Endodermal cell (in vitro differentiated cells): ENCODE data around the gene HSF2. TPM values are rescaled to one million over a fixed set of nuclear protein-coding genes. Genes with fewer than 3 reads are reported as not detected.

ENCODE experiments used
- DNase-seq: peaks from one replicate; pipeline ENCODE4 v3.0.0-alpha.2; 2017
- H3K27ac ChIP-seq: 2 replicates; pipeline ENCODE4 v1.5.1; 2013; ENCODE audit warnings: mild to moderate bottlenecking, low read depth, low read length, moderate library complexity
- H3K27me3 ChIP-seq: 2 replicates; pipeline ENCODE4 v1.6.1; 2013; ENCODE audit warnings: mild to moderate bottlenecking, low read length, moderate library complexity; ENCODE audit not compliant: insufficient read depth, control insufficient read depth, poor library complexity, severe bottlenecking
- H3K36me3 ChIP-seq: 2 replicates; pipeline ENCODE4 v1.7.0; 2013; ENCODE audit warnings: mild to moderate bottlenecking, low read length, moderate library complexity; ENCODE audit not compliant: control insufficient read depth, insufficient read depth
- H3K4me1 ChIP-seq: one replicate; pipeline ENCODE4 v1.7.0; 2013; ENCODE audit warnings: low read length; ENCODE audit not compliant: control insufficient read depth, insufficient read depth
- H3K4me3 ChIP-seq: 2 replicates; pipeline ENCODE4 v1.5.1; 2013; ENCODE audit warnings: mild to moderate bottlenecking, low read length, moderate library complexity
- H3K9ac ChIP-seq: 2 replicates; pipeline ENCODE4 v1.6.1; 2013; ENCODE audit warnings: mild to moderate bottlenecking, low read length, moderate library complexity; ENCODE audit not compliant: poor library complexity, severe bottlenecking; ENCODE audit errors: extremely low read depth
- H3K9me3 ChIP-seq: 2 replicates; pipeline ENCODE4 v1.6.1; 2013; ENCODE audit warnings: mild to moderate bottlenecking, low read length, moderate library complexity; ENCODE audit not compliant: control insufficient read depth
- H3K27ac Mint-ChIP-seq: 2 replicates; pipeline ENCODE4 v1.8.0; 2020; ENCODE audit warnings: mixed read lengths
- H3K27me3 Mint-ChIP-seq: 2 replicates; pipeline ENCODE4 v1.8.0; 2021; ENCODE audit warnings: mild to moderate bottlenecking, mixed read lengths; ENCODE audit not compliant: insufficient read depth
- H3K36me3 Mint-ChIP-seq: 2 replicates; pipeline ENCODE4 v1.8.0; 2020; ENCODE audit warnings: low read depth, mixed read lengths
- H3K4me1 Mint-ChIP-seq: 2 replicates; pipeline ENCODE4 v1.8.0; 2020; ENCODE audit warnings: mixed read lengths
- H3K4me3 Mint-ChIP-seq: 2 replicates; pipeline ENCODE4 v1.8.0; 2020; ENCODE audit warnings: mild to moderate bottlenecking, moderate library complexity, mixed read lengths
- H3K9me3 Mint-ChIP-seq: 2 replicates; pipeline ENCODE4 v1.8.0; 2020; ENCODE audit warnings: mild to moderate bottlenecking, mixed read lengths
- CTCF ChIP-seq: fragments of 200-600 bp; sonication (generic); conservative IDR thresholded peaks from 2 replicates; pipeline ENCODE4 v1.5.0; 2021; ENCODE audit warnings: antibody characterized with exemption, mild to moderate bottlenecking
- WGBS, 2 experiments: methylation state at CpG; one replicate each; pipeline versions ENCODE4 v1.1.5 to v1.1.7; 2013; ENCODE audit warnings: missing lambda C conversion rate in 2 of 2, mixed read lengths in 1 of 2; ENCODE audit not compliant: insufficient coverage in 1 of 2, insufficient read length in 1 of 2; 5-methylcytosine and 5-hydroxymethylcytosine counted together
- long read RNA-seq, 4 experiments: library from polyadenylated mRNA in 2 of 4; library from RNA in 1 of 4; library from capped mRNA in 1 of 4; stranded (forward) in 3 of 4; unstranded in 1 of 4; transcript quantifications; one replicate each; pipeline ENCODE4 v2.0.0, GENCODE V29; 2020 to 2021; ENCODE audit warnings: inconsistent platforms in 1 of 4
- polyA plus RNA-seq, 2 experiments: library from polyadenylated mRNA; stranded (reverse); fragments of 50-300 nt; gene quantifications; one replicate each; pipeline ENCODE4 v1.2.3, GENCODE V29; 2013
- total RNA-seq, 2 donors: library from RNA; stranded (reverse); fragmentation: NEBNext Ultra II Directional in 1 of 2; extraction: Animal tissue kit (Norgen Biotek cat#: 25700) in 1 of 2; gene quantifications; 2 replicates in 1 of 2; 3 replicates in 1 of 2; pipeline ENCODE4 v1.2.1, GENCODE V29; 2021

The HSF2 gene, protein sequence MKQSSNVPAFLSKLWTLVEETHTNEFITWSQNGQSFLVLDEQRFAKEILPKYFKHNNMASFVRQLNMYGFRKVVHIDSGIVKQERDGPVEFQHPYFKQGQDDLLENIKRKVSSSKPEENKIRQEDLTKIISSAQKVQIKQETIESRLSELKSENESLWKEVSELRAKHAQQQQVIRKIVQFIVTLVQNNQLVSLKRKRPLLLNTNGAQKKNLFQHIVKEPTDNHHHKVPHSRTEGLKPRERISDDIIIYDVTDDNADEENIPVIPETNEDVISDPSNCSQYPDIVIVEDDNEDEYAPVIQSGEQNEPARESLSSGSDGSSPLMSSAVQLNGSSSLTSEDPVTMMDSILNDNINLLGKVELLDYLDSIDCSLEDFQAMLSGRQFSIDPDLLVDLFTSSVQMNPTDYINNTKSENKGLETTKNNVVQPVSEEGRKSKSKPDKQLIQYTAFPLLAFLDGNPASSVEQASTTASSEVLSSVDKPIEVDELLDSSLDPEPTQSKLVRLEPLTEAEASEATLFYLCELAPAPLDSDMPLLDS
- 10 to 100 TPM; 21.0 to 34.2 TPM for total RNA-seq
- 43.1 TPM for polyA plus RNA-seq (2013, experiment 1 of 2)
- 41.2 TPM for polyA plus RNA-seq (2013, experiment 2 of 2)
- long read RNA-seq, experiment 1, partial matches to known transcripts, result 10 of 21 reads
- long read RNA-seq, experiment 1, other reads (novel, unspliced or antisense), result 4 of 21 reads
- long read RNA-seq, experiment 2, transcript HSF2-201 (13 exons, 2,549 nt), result minor isoform, 22 of 77 reads
- long read RNA-seq, experiment 2, transcript HSF2-202 (12 exons, 2,643 nt), result major isoform, 45 of 77 reads
- long read RNA-seq, experiment 2, partial matches to known transcripts, result 6 of 77 reads
- long read RNA-seq, experiment 2, other reads (novel, unspliced or antisense), result 4 of 77 reads
- long read RNA-seq, experiment 3, transcript HSF2-202 (12 exons, 2,643 nt), result major isoform, 95 of 141 reads
- long read RNA-seq, experiment 3, transcript HSF2-201 (13 exons, 2,549 nt), result minor isoform, 36 of 141 reads
- long read RNA-seq, experiment 3, partial matches to known transcripts, result 4 of 141 reads
- long read RNA-seq, experiment 3, other reads (novel, unspliced or antisense), result 6 of 141 reads
- long read RNA-seq, experiment 4, transcript HSF2-202 (12 exons, 2,643 nt), result major isoform, 55 of 99 reads
- long read RNA-seq, experiment 4, transcript HSF2-201 (13 exons, 2,549 nt), result minor isoform, 38 of 99 reads
- long read RNA-seq, experiment 4, partial matches to known transcripts, result 4 of 99 reads
- long read RNA-seq, experiment 4, other reads (novel, unspliced or antisense), result 2 of 99 reads

GRCh38 chr6:122399348-122400120 is at the start of gene HSF2:
TSS of gene HSF2 (plus strand) at chr6:122399652. CDS start at chr6:122399738, 86 bp downstream.
- peak within 1 kb of the TSS; percentile 95 for H3K27ac Mint-ChIP-seq
- whole genome bisulfite sequencing, 2 experiments, result 0 to 1% methylated on average over 27 to 82 of the region's 82 CpGs
- H3K9me3 Mint-ChIP-seq, result no peaks in the 10 kb centered on the region
- Histone ChIP-seq H3K4me3 (peak within 1 kb of the TSS; percentile 91), H3K9me3 (no peaks in the 10 kb centered on the region), H3K27me3 (peaks cover 38% of the 10 kb centered on the region), H3K36me3 (no peaks in the 10 kb centered on the region), H3K27ac (peak within 1 kb of the TSS; percentile 85), H3K4me1 (no peaks in the 10 kb centered on the region), H3K9ac (peak within 1 kb of the TSS; percentile 89)
- peak; percentile 53 for TF ChIP-seq CTCF
- peaks cover 14% of the 10 kb centered on the region for H3K4me1 Mint-ChIP-seq
- no peaks in the 10 kb centered on the region for H3K36me3 Mint-ChIP-seq
- DNase-seq, result peak; percentile 99
- peak within 1 kb of the TSS; percentile 82 for H3K4me3 Mint-ChIP-seq
- H3K27me3 Mint-ChIP-seq, result peaks cover 38% of the 10 kb centered on the region

DNA sequence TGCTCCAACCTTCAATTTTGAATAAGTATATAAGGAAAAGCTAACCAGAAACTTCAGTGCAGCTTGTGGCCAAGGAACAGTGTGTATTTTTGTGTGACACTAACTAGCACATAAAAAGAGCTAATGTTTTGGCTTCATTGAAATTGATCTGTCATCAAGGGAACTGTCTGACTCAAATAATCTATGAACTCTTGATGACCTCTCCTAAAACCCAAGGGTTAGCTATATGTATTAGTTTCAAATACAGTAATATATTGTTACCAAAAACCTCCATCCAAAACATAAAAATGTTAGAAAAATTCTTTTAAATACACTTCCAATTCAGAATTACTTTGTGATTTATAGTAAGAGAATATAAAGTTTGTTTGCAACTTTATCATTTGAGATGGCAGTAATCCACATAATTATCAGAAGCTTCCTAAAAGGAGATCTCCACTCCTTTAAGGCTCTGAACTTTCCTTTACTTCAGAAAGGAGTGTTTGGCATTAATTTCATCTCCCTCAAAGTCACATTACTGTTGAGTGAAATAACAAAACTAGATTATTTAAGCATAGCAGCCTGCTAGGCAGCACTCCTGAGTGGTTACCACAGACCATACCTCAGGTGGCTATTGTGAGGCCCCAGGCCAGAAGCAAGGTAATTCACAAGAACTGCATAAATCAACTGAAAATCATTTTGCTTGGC is 46.3 kb upstream of the HSF2 start:
- Mint-ChIP-seq H3K27ac (no peak overlapping the region), H3K27me3 (peaks cover 1% of the 10 kb centered on the region), H3K4me1 (no peaks in the 10 kb centered on the region), H3K4me3 (no peak overlapping the region), H3K36me3 (no peaks in the 10 kb centered on the region), H3K9me3 (no peaks in the 10 kb centered on the region)
- TF ChIP-seq CTCF, result no peak
- no peak overlapping the region for H3K27ac ChIP-seq
- no peaks in the 10 kb centered on the region for H3K36me3 ChIP-seq
- no peak overlapping the region for H3K4me3 ChIP-seq
- no peak overlapping the region for H3K9ac ChIP-seq
- no peaks in the 10 kb centered on the region for H3K9me3 ChIP-seq
- no peak for DNase-seq
- H3K4me1 ChIP-seq, result no peaks in the 10 kb centered on the region
- H3K27me3 ChIP-seq, result no peaks in the 10 kb centered on the region
